Measurements from ENCODE around the gene THSD4.
A peak's percentile ranks its signal among the peaks of the same experiment; 100 is the strongest.

Gene THSD4

DNA sequence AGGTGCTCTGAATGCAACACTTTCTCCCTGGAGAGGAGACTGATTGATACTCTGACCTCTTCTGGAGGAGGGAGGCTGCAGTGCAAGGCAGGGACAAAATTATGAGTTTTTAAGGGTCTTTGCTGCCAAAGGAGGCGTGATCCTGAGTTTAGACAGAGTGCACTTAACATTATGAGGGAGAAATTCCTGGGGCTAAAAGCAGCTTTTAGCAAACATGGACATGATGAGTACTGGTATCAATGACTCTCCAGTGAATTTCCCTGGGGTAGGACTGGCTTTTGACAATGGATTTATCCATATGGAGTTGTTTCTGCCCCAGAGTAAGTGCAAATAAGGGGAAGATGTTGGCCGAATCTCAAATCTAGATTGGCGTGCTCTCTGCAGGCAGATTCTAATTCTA lies 133.1 kb downstream of the THSD4 start:
- Histone ChIP-seq H4K20me1 (ENCODE audit: insufficient read depth, low read length) (no peaks in the 10 kb centered on the region), H3K36me3 (replicated peaks; ENCODE audit: low read depth, low read length) (no peaks in the 10 kb centered on the region), H2AFZ (ENCODE audit: low read depth, low read length) (no peak overlapping the region), H3K27ac (ENCODE audit: low read length) (no peak overlapping the region), H3K4me3 (ENCODE audit: low read length) (no peak overlapping the region), H3K9me3 (ENCODE audit: insufficient read depth, low read length) (no peaks in the 10 kb centered on the region), H3K79me2 (ENCODE audit: low read length) (no peaks in the 10 kb centered on the region), H3K4me2 (ENCODE audit: low read length) (no peak overlapping the region), H3K9ac (ENCODE audit: low read length) (no peak overlapping the region), H3K4me1 (ENCODE audit: low read length) (peaks cover 10% of the 10 kb centered on the region), H3K27me3 (ENCODE audit: low read depth, low read length) (0 out of 2 replicates have a peak, but pooled peaks cover 5% of the 10 kb centered on the region)
- TF ChIP-seq EZH2phosphoT487 (IDR thresholded peaks at IDR 0.05; ENCODE audit: low read depth) = no peak
- TF ChIP-seq, protein P1, sequence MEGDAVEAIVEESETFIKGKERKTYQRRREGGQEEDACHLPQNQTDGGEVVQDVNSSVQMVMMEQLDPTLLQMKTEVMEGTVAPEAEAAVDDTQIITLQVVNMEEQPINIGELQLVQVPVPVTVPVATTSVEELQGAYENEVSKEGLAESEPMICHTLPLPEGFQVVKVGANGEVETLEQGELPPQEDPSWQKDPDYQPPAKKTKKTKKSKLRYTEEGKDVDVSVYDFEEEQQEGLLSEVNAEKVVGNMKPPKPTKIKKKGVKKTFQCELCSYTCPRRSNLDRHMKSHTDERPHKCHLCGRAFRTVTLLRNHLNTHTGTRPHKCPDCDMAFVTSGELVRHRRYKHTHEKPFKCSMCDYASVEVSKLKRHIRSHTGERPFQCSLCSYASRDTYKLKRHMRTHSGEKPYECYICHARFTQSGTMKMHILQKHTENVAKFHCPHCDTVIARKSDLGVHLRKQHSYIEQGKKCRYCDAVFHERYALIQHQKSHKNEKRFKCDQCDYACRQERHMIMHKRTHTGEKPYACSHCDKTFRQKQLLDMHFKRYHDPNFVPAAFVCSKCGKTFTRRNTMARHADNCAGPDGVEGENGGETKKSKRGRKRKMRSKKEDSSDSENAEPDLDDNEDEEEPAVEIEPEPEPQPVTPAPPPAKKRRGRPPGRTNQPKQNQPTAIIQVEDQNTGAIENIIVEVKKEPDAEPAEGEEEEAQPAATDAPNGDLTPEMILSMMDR (IDR thresholded peaks at IDR 0.05; ENCODE audit: low read depth, low read length) = no peak

DNA sequence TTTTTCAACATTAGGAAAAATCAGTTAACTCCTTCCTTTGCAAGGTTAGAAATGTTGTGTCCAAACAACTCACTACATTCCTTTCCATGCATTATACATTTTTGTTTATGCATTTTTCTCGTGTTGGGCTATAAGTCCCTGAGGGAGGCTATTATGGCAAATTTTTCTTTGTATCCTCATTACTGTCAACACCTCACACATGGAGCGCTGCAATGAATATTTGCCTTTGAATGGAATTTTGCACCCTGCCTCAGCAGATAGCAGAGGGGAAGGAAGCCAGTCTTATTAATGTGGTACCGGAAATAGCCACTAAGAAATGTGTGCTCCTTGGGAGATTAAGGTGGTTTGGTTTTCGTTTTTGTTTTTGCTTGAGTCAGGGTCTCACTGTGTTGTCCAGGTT lies 134.7 kb downstream of the THSD4 start:
- H3K27ac ChIP-seq (ENCODE audit: low read length) = no peak overlapping the region
- H3K4me1 ChIP-seq (ENCODE audit: low read length) = peaks cover 10% of the 10 kb centered on the region
- no peaks in the 10 kb centered on the region for H3K79me2 ChIP-seq (ENCODE audit: low read length)
- H3K9ac ChIP-seq (ENCODE audit: low read length) = no peak overlapping the region
- 0 out of 2 replicates have a peak, but pooled peaks cover 5% of the 10 kb centered on the region for H3K27me3 ChIP-seq (ENCODE audit: low read depth, low read length)
- no peaks in the 10 kb centered on the region for H4K20me1 ChIP-seq (ENCODE audit: insufficient read depth, low read length)
- H3K4me2 ChIP-seq (ENCODE audit: low read length) = no peak overlapping the region
- no peaks in the 10 kb centered on the region for H3K36me3 ChIP-seq (replicated peaks; ENCODE audit: low read depth, low read length)
- no peaks in the 10 kb centered on the region for H3K9me3 ChIP-seq (ENCODE audit: insufficient read depth, low read length)
- no peak overlapping the region for H3K4me3 ChIP-seq (ENCODE audit: low read length)
- no peak overlapping the region for H2AFZ ChIP-seq (ENCODE audit: low read depth, low read length)
- TF ChIP-seq EZH2phosphoT487 (IDR thresholded peaks at IDR 0.05; ENCODE audit: low read depth) = no peak
- TF ChIP-seq, protein P1 (IDR thresholded peaks at IDR 0.05; ENCODE audit: low read depth, low read length) = no peak

DNA sequence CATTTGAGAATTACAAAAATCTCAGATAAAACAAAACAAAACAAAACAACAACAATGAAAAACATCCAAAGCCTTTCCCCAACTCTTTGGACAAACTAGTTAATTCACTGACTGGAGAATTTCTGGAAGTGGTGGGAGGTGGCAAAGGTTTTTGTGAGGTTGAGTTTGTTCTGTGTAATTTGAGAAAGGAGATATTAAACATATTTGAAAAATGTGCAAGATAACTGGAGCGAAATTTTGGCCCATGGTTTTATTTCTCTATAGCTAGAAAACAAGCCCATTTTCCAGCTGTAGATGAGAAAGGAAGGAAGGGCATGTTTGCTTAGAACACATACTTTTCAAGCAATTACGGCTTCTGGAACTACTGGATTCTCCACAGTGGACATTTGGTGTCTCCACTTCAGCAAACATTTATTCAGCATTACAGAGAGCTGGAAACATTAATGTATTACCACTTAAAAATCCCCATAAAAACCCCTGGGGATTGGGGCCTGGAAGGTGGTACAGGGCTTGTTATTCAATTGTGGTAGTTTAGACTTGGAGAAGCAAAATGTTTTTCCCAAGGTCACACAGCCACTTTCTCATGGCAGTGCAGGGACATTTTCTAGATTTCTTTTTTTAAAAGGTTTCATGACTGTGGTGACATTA lies 135.8 kb downstream of the THSD4 start:
- Histone ChIP-seq H3K9me3 (ENCODE audit: insufficient read depth, low read length) (no peaks in the 10 kb centered on the region), H3K9ac (ENCODE audit: low read length) (no peak overlapping the region), H2AFZ (ENCODE audit: low read depth, low read length) (no peak overlapping the region), H3K4me1 (ENCODE audit: low read length) (peaks cover 10% of the 10 kb centered on the region), H3K27me3 (ENCODE audit: low read depth, low read length) (0 out of 2 replicates have a peak, but pooled peaks cover 5% of the 10 kb centered on the region), H4K20me1 (ENCODE audit: insufficient read depth, low read length) (no peaks in the 10 kb centered on the region), H3K36me3 (replicated peaks; ENCODE audit: low read depth, low read length) (no peaks in the 10 kb centered on the region), H3K4me3 (ENCODE audit: low read length) (no peak overlapping the region), H3K79me2 (ENCODE audit: low read length) (no peaks in the 10 kb centered on the region), H3K4me2 (ENCODE audit: low read length) (0 out of 2 replicates have a peak overlapping the region, but pooled peaks have one; percentile 6), H3K27ac (ENCODE audit: low read length) (no peak overlapping the region)
- no peak for TF ChIP-seq EZH2phosphoT487 (IDR thresholded peaks at IDR 0.05; ENCODE audit: low read depth)
- TF ChIP-seq, protein P1 (IDR thresholded peaks at IDR 0.05; ENCODE audit: low read depth, low read length) = no peak

DNA sequence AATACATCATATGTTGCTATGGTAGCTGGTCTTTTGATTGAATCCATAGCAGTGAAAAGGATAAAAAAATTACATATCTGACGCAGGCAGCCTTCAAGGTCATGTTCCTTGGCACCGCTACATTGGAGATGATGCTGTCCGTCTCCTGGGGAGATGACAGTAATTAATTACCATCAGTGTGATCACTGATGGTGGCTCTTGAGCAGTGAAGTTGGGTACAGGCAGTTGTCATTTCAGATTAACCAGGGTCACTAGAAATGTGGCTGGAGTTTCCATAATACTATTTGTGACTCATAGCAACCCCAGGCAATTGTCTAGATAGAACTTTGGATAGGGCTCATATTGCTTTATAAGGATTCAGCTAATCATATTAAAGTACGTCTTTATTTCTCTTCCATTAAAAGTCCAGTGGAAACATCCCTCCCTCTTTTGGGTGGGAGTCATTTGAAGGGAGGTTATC lies 136.3 kb downstream of the THSD4 start:
- no peak overlapping the region for H3K27ac ChIP-seq (ENCODE audit: low read length)
- TF ChIP-seq, protein P1 (IDR thresholded peaks at IDR 0.05; ENCODE audit: low read depth, low read length) = no peak
- TF ChIP-seq EZH2phosphoT487 (IDR thresholded peaks at IDR 0.05; ENCODE audit: low read depth) = no peak

More for the DNA sequence above, 136.3 kb downstream of the THSD4 start:
- Histone ChIP-seq H3K27me3 (ENCODE audit: low read depth, low read length) (0 out of 2 replicates have a peak, but pooled peaks cover 5% of the 10 kb centered on the region), H2AFZ (ENCODE audit: low read depth, low read length) (no peak overlapping the region), H3K4me3 (ENCODE audit: low read length) (no peak overlapping the region), H3K9me3 (ENCODE audit: insufficient read depth, low read length) (no peaks in the 10 kb centered on the region), H3K9ac (ENCODE audit: low read length) (no peak overlapping the region), H3K36me3 (replicated peaks; ENCODE audit: low read depth, low read length) (no peaks in the 10 kb centered on the region), H3K4me1 (ENCODE audit: low read length) (peaks cover 10% of the 10 kb centered on the region), H3K79me2 (ENCODE audit: low read length) (no peaks in the 10 kb centered on the region), H4K20me1 (ENCODE audit: insufficient read depth, low read length) (no peaks in the 10 kb centered on the region), H3K4me2 (ENCODE audit: low read length) (no peak overlapping the region)

Measured in OCI-LY3 (cell line).